ENCODE data around the gene CIAO2B. TPM values are rescaled to one million over a fixed set of nuclear protein-coding genes. Genes with fewer than 3 reads are reported as not detected.

The CIAO2B gene
- total and polyA plus RNA-seq, 11 donors: 103 to 669 (median 129) TPM

DNA sequence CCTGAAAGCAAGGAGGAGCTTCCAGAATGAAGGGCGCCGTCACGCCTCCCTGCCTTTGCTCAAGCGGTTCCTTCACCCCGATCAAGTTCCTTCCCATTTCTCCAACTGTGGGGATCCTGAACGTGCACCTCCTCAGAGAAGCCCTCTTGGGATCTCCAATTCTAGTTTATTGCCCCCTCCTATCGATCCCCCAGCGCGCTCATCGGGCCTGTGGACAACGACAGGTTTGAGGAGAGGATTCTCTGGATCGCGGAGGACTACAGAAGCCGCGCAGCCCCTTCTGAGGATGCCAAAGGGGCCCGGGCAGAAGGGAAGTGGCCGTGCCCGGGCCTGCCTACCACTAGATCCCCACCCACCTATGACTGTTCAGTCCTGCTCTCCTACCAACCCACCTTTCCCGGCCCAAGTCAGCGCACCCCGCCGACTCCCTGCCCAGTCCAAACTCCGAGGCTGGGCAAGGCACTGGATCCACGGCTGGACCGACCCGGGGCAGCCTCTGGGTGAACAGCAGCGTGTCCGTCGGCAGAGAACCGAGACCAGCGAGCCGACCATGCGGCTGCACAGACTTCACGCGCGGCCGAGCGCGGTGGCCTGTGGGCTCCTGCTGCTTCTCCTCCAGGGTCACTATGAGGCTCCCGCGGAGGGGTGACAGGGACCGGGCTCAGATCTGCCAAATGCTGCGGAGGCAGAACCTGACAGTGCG lies 14.1 kb upstream of the CIAO2B start:
- no peak for TF ChIP-seq POLR2A (IDR thresholded peaks at IDR 0.05)
- TF ChIP-seq, protein P1, sequence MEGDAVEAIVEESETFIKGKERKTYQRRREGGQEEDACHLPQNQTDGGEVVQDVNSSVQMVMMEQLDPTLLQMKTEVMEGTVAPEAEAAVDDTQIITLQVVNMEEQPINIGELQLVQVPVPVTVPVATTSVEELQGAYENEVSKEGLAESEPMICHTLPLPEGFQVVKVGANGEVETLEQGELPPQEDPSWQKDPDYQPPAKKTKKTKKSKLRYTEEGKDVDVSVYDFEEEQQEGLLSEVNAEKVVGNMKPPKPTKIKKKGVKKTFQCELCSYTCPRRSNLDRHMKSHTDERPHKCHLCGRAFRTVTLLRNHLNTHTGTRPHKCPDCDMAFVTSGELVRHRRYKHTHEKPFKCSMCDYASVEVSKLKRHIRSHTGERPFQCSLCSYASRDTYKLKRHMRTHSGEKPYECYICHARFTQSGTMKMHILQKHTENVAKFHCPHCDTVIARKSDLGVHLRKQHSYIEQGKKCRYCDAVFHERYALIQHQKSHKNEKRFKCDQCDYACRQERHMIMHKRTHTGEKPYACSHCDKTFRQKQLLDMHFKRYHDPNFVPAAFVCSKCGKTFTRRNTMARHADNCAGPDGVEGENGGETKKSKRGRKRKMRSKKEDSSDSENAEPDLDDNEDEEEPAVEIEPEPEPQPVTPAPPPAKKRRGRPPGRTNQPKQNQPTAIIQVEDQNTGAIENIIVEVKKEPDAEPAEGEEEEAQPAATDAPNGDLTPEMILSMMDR (IDR thresholded peaks at IDR 0.05): no peak
- peak overlapping the region in 1 of 12 donors; percentile 24 for H3K27ac ChIP-seq
- peaks cover 0 to 35% (median 0%) of the 10 kb centered on the region in 9 donors for H3K27me3 ChIP-seq
- peak overlapping the region; percentile 11 to 62 (median 52) for H3K4me3 ChIP-seq
- peak in 2 of 5 donors; percentile 41 to 68 for DNase-seq
- peaks cover 0 to 22% (median 9%) of the 10 kb centered on the region in 12 donors for H3K4me1 ChIP-seq
- peaks cover 0 to 13% (median 8%) of the 10 kb centered on the region in 9 donors for H3K36me3 ChIP-seq
- ATAC-seq: peak; percentile 14 to 39 (median 26)
- peaks cover 0 to 6% (median 0%) of the 10 kb centered on the region in 12 donors for H3K9me3 ChIP-seq
- intact Hi-C loops (cut with DNase I): loop anchor here in 1 of 10 donors (10.0 kb wide), 1 partner anchor 53 kb away; no protein-coding TSS in a partner anchor
- WGBS, 4 donors: 2 to 7% (median 4%) methylated on average over 24 to 44 of the region's 44 CpGs

DNA sequence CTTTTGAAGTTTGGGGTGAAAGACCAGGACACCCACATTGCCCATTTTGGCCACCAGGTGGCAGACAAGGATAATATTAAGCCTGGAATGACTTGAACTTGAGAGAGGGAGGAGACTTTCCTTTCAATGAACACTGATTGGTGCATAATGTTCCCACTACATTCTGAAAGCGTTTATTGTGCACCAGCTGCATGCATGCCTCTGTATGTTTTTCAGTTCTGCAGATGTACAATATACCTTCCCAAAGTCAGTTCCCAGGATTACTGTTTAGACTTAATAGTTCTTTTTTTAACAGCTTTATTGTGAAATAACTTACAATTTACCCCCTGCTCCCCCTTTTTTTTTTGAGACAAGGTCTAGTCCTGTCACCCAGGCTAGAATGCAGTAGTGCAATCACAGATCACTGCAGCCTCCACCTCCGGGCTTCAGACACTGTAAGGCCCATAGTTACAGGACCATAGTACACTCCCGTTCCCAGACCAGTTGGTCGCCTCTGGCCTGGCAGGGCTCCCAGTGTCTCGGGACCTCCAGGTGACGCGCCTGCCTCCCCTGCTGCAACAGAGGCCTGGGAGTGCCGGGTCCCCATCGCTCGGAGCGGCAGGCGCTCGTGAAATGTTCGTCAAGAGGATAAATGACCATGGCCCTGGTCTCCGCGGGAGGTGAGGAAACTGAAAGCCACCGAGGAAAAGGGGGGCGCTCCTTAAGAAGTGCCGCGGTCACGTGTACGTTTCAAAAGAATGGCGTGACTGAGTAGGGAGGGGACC lies 13.3 kb upstream of the CIAO2B start:
- intact Hi-C loops (cut with DNase I): loop anchor here in 1 of 10 donors (10.0 kb wide), 1 partner anchor 53 kb away; no protein-coding TSS in a partner anchor
- H3K36me3 ChIP-seq: peaks cover 0 to 21% (median 16%) of the 10 kb centered on the region in 9 donors
- ATAC-seq (peak; percentile 42 to 77 (median 64)), DNase-seq (peak; percentile 69 to 75 (median 73))
- WGBS, 4 donors: 0 to 4% (median 1%) methylated on average over 12 to 22 of the region's 23 CpGs
- H3K27me3 ChIP-seq: peaks cover 0 to 35% (median 0%) of the 10 kb centered on the region in 9 donors
- no peak for TF ChIP-seq POLR2A (IDR thresholded peaks at IDR 0.05)
- TF ChIP-seq, protein P1 (IDR thresholded peaks at IDR 0.05): peak; percentile 75 to 95 (median 89)
- peaks cover 0 to 6% (median 0%) of the 10 kb centered on the region in 12 donors for H3K9me3 ChIP-seq
- peak overlapping the region; percentile 18 to 62 (median 52) for H3K4me3 ChIP-seq
- peaks cover 0 to 22% (median 9%) of the 10 kb centered on the region in 12 donors for H3K4me1 ChIP-seq
- H3K27ac ChIP-seq: no peak overlapping the region

DNA sequence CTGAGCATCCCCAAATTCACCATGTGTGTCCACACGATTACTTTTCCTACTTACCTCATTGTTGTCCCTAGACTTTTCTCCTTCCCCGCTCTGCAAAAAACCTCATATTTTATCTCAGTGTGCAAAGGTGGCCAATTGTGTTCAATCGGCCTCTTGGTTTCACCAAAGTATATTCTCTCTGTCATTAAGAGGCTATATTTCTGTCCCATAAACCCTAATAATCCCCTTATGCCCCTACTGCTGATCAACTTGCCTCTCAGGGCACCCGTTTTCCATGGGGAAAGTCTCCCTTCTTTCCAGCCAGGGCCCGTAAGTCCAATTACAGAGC lies 12.7 kb upstream of the CIAO2B start:
- peaks cover 0 to 6% (median 0%) of the 10 kb centered on the region in 12 donors for H3K9me3 ChIP-seq
- no peak for DNase-seq
- no peak overlapping the region for H3K27ac ChIP-seq
- TF ChIP-seq, protein P1 (IDR thresholded peaks at IDR 0.05): no peak
- no peak for TF ChIP-seq POLR2A (IDR thresholded peaks at IDR 0.05)
- intact Hi-C loops (cut with DNase I): loop anchor here in 1 of 10 donors (10.0 kb wide), 1 partner anchor 52 kb away; no protein-coding TSS in a partner anchor
- H3K27me3 ChIP-seq: peaks cover 0 to 34% (median 0%) of the 10 kb centered on the region in 9 donors
- 30 to 45% (median 37%) methylated on average over 5 of the region's 5 CpGs for WGBS, 4 donors
- H3K4me3 ChIP-seq: peak overlapping the region in 1 of 12 donors; percentile 52
- H3K36me3 ChIP-seq: peaks cover 0 to 27% (median 22%) of the 10 kb centered on the region in 9 donors
- ATAC-seq: no peak
- peaks cover 0 to 22% (median 9%) of the 10 kb centered on the region in 12 donors for H3K4me1 ChIP-seq
